A673 (cell line): Measurements from ENCODE around the gene CEP41. TPM values are rescaled to one million over a fixed set of nuclear protein-coding genes. Genes with fewer than 3 reads are reported as not detected.

ENCODE experiments used
- BruUV-seq: library from RNA; stranded (reverse); fragments of 400-500 nt; replicated peaks from 2 replicates; lab custom pipeline; 2021; lab: Mats Ljungman, UMichigan
- CTCF ChIA-PET: fragments of 300-600 bp; sonication (Branson Sonifier 250); formaldehyde crosslinking; loops from one replicate; lab custom pipeline; 2022; ENCODE audit warnings: antibody characterized with exemption; lab: Charles Lee
- POLR2A ChIA-PET: fragments of 300-600 bp; sonication (Branson Sonifier 250); formaldehyde crosslinking; loops from one replicate; lab custom pipeline; 2022; ENCODE audit warnings: antibody characterized with exemption; ENCODE audit not compliant: low non-redundant PET; lab: Charles Lee
- DNase-seq: peaks from one replicate; pipeline ENCODE4 v3.0.0-alpha.2; 2015; ENCODE audit warnings: low spot score
- H3K27ac ChIP-seq: fragments of 200-600 bp; sonication (generic); 2 replicates; pipeline ENCODE4 v1.5.1; 2016; ENCODE audit warnings: mixed run types, low read depth, mild to moderate bottlenecking, mixed read lengths, antibody characterized with exemption, low read length; ENCODE audit not compliant: poor library complexity, severe bottlenecking
- H3K27me3 ChIP-seq: fragments of 200-600 bp; sonication (generic); replicated peaks from 2 replicates; pipeline ENCODE4 v1.6.1; 2017; ENCODE audit warnings: mixed run types, low read depth, mild to moderate bottlenecking, mixed read lengths, antibody characterized with exemption, low read length; ENCODE audit not compliant: insufficient read depth, poor library complexity
- H3K36me3 ChIP-seq: fragments of 200-600 bp; sonication (generic); 2 replicates; pipeline ENCODE4 v1.6.1; 2016; ENCODE audit warnings: mixed run types, mild to moderate bottlenecking, mixed read lengths, antibody characterized with exemption, low read length; ENCODE audit not compliant: insufficient read depth, poor library complexity, severe bottlenecking
- H3K4me1 ChIP-seq: fragments of 200-600 bp; sonication (generic); 2 replicates; pipeline ENCODE4 v1.6.1; 2017; ENCODE audit warnings: mixed run types, mild to moderate bottlenecking, mixed read lengths, antibody characterized with exemption, low read length; ENCODE audit not compliant: insufficient read depth, poor library complexity, severe bottlenecking
- H3K4me3 ChIP-seq: fragments of 200-600 bp; sonication (generic); 2 replicates; pipeline ENCODE4 v1.5.1; 2016; ENCODE audit warnings: low read depth, mixed run types, mild to moderate bottlenecking, mixed read lengths, low read length; ENCODE audit not compliant: poor library complexity, severe bottlenecking
- H3K9me3 ChIP-seq: fragments of 200-600 bp; sonication (generic); 2 replicates; pipeline ENCODE4 v1.6.1; 2016; ENCODE audit warnings: mixed run types, low read depth, mild to moderate bottlenecking, mixed read lengths, antibody characterized with exemption, low read length; ENCODE audit not compliant: poor library complexity, severe bottlenecking
- CTCF ChIP-seq: fragments of 300-800, 200-600 bp; sonication (generic); conservative IDR thresholded peaks from 2 replicates; pipeline ENCODE4 v1.5.1; 2017; ENCODE audit warnings: low read depth, mild to moderate bottlenecking, antibody characterized with exemption, low read length, moderate library complexity, mixed read lengths
- EZH2 ChIP-seq: fragments of 200-600 bp; sonication (generic); IDR thresholded peaks from 2 replicates; pipeline ENCODE4 v1.6.1; 2017; ENCODE audit warnings: borderline replicate concordance, low read depth, mild to moderate bottlenecking, mixed read lengths, antibody characterized with exemption, low read length; ENCODE audit not compliant: poor library complexity, severe bottlenecking
- intact Hi-C: fragments of 100-400 bp; cut with micrococcal nuclease; formaldehyde crosslinking; loops from one replicate; pipeline ENCODE4 v1.10.0; 2022; ENCODE audit not compliant: unreplicated experiment
- total RNA-seq: library from RNA; stranded (reverse); gene quantifications from 2 replicates; pipeline ENCODE4 v1.2.3, GENCODE V29; 2021

The CEP41 gene
- total RNA-seq, 1 experiment from 2014 or later, result 25.7 TPM

DNA sequence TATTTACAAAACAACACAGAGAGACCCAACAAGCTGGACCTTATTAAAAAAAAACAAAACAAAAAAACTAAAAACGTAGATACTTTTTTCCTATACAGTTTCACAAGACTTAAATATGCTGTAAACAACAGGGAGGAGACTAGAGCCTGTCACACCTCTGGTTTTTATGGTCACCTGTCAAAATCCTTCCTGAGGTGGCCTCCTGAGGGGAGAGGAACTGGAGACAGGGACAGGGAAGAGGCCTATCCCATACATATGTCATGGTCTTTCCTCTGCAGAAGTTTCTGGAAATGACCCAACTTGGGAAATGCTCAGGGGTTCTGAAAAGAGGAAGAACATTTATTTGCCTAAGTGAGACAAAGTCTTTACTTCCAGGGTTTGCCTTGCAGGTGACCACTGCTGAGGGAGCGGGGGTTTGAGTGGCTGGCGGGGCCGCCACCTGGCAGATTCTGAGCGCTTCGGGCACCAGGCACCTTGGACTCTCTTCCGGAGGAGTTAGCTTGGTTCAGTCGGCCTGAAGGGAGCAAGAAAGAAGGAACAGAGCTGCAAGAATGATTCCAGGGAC, 42.2 kb downstream of the CEP41 start:
- intact Hi-C loops, result no loop called here
- Histone ChIP-seq H3K27me3 (no peaks in the 10 kb centered on the region), H3K4me1 (peaks cover 24% of the 10 kb centered on the region), H3K27ac (no peak overlapping the region), H3K4me3 (no peak overlapping the region), H3K9me3 (no peaks in the 10 kb centered on the region), H3K36me3 (peaks cover 3% of the 10 kb centered on the region)
- CTCF ChIA-PET, result no interaction called here
- BruUV-seq, result no TSS peak
- POLR2A ChIA-PET, result interaction anchor here (0.6 kb wide), 1 partner anchor 102 kb away, joined by 3 read pairs; no protein-coding TSS in a partner anchor
- TF ChIP-seq EZH2 (no peak), CTCF (no peak)
- no peak for DNase-seq

DNA sequence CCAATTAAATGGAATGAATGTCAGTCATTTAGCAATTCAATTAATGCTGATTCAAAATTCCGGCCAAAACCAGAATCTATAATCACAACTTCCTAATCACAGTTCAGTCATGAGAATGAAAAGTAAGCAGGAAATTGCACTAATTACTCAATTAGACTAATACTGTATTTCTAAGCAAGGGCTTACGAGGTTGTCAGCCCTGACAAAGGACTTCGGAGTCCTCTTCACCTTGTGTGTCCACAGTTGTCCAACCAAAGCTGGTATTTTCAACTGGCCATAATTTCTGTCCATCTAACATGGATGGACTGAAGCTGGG, 43.1 kb downstream of the CEP41 start:
- Histone ChIP-seq H3K4me1 (peaks cover 28% of the 10 kb centered on the region), H3K27ac (peak overlapping the region; percentile 20), H3K9me3 (no peaks in the 10 kb centered on the region), H3K27me3 (no peaks in the 10 kb centered on the region), H3K4me3 (no peak overlapping the region), H3K36me3 (peaks cover 3% of the 10 kb centered on the region)
- intact Hi-C loops, result no loop called here
- ChIA-PET CTCF (no interaction called here), POLR2A (interaction anchor here (0.6 kb wide), 1 partner anchor 124 kb away, joined by 4 read pairs; no protein-coding TSS in a partner anchor)
- peak; percentile 34 for DNase-seq
- no TSS peak for BruUV-seq
- TF ChIP-seq CTCF (no peak), EZH2 (no peak)

DNA sequence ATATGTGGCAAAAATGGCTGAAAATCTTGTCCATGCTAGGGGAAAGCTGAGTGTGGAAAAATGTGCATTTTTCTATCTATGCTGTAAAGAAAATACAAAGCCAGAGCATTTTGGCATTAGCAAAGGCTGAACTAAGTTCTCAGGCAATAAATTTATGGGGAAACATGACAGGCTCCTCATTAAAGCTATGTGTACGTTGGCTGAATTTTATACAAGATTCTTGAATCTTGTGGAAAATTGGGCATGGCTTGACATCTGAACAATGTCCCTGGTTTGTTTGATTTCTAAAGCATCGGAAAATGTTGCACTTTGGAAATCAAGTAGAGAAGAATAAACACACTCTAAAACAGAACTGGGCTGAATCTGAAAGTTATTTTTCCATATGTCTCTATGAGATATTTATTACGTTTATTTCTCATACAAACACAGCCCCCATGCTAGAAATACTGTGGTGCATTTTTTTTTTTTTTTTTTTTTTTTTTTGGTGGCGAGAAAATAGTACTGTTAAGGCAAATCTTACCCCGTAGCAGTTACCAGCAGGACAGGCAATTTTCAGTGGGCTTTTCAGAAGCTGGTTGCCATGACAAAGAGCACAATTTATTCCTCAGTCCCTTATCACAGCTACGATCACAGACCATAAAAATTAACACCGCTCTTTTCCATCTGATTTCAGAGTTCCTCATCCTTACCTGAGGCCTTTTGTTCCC, 43.6 kb downstream of the CEP41 start:
- no TSS peak for BruUV-seq
- ChIA-PET POLR2A (interaction anchor here (0.6 kb wide), 1 partner anchor 123 kb away, joined by 4 read pairs; no protein-coding TSS in a partner anchor), CTCF (no interaction called here)
- Histone ChIP-seq H3K4me1 (peaks cover 30% of the 10 kb centered on the region), H3K27me3 (no peaks in the 10 kb centered on the region), H3K9me3 (no peaks in the 10 kb centered on the region), H3K27ac (peak overlapping the region; percentile 20), H3K36me3 (peaks cover 3% of the 10 kb centered on the region), H3K4me3 (no peak overlapping the region)
- peak; percentile 42 for DNase-seq
- TF ChIP-seq EZH2 (no peak), CTCF (no peak)
- intact Hi-C loops, result no loop called here
